Skeletal muscle satellite cell (primary cell): ENCODE data around the gene PPFIA1.
"Not testable (repeated sequence)": the region's sequence is repeated elsewhere in the genome, so short reads cannot be mapped to it uniquely, and the experiment has no call there.

ENCODE experiments used
- H3K27me3 ChIP-seq: 2 replicates; pipeline ENCODE4 v1.7.0; 2013; ENCODE audit warnings: low read length; ENCODE audit not compliant: control insufficient read depth, insufficient read depth
- H3K36me3 ChIP-seq: 2 replicates; pipeline ENCODE4 v1.7.0; 2013; ENCODE audit warnings: mild to moderate bottlenecking, control low read depth, low read length; ENCODE audit not compliant: insufficient read depth
- H3K4me1 ChIP-seq: 2 replicates; pipeline ENCODE4 v1.7.0; 2013; ENCODE audit warnings: low read length; ENCODE audit not compliant: control insufficient read depth, insufficient read depth
- H3K4me2 ChIP-seq: 2 replicates; pipeline ENCODE4 v1.7.0; 2013; ENCODE audit warnings: mild to moderate bottlenecking, low read length
- H3K4me3 ChIP-seq: 2 replicates; pipeline ENCODE4 v1.7.0; 2013; ENCODE audit warnings: low read length
- H3K9ac ChIP-seq: 2 replicates; pipeline ENCODE4 v1.7.0; 2013; ENCODE audit warnings: mild to moderate bottlenecking, low read depth, low read length, moderate library complexity
- H3K9me3 ChIP-seq: replicated peaks from 2 replicates; pipeline ENCODE4 v1.7.0; 2013; ENCODE audit warnings: mild to moderate bottlenecking, control low read depth, low read length

PPFIA1 gene

GRCh38 chr11:70383664-70384565 lies 113.4 kb downstream of the PPFIA1 start:
- no peak overlapping the region for H3K4me2 ChIP-seq
- no peak overlapping the region for H3K9ac ChIP-seq
- H3K9me3 ChIP-seq = no peaks in the 10 kb centered on the region
- peaks cover 40% of the 10 kb centered on the region for H3K36me3 ChIP-seq
- H3K4me3 ChIP-seq = no peak overlapping the region
- H3K27me3 ChIP-seq = no peaks in the 10 kb centered on the region
- H3K4me1 ChIP-seq = peaks cover 5% of the 10 kb centered on the region

GRCh38 chr11:70384566-70385152 lies 114.2 kb downstream of the PPFIA1 start:
- no peak overlapping the region for H3K4me2 ChIP-seq
- H3K4me1 ChIP-seq = peaks cover 5% of the 10 kb centered on the region
- no peak overlapping the region for H3K9ac ChIP-seq
- H3K4me3 ChIP-seq = no peak overlapping the region
- H3K36me3 ChIP-seq = peaks cover 37% of the 10 kb centered on the region
- no peaks in the 10 kb centered on the region for H3K27me3 ChIP-seq
- H3K9me3 ChIP-seq = no peaks in the 10 kb centered on the region

- no peaks in the 10 kb centered on the region for H3K9me3 ChIP-seq
- H3K4me3 ChIP-seq = no peak overlapping the region
- H3K27me3 ChIP-seq = no peaks in the 10 kb centered on the region
- no peak overlapping the region for H3K9ac ChIP-seq
- no peaks in the 10 kb centered on the region for H3K4me1 ChIP-seq
- no peak overlapping the region for H3K4me2 ChIP-seq
- H3K36me3 ChIP-seq = peaks cover 27% of the 10 kb centered on the region
Observed at GRCh38 chr11:70387564-70387963, 117.1 kb downstream of the PPFIA1 start.

DNA sequence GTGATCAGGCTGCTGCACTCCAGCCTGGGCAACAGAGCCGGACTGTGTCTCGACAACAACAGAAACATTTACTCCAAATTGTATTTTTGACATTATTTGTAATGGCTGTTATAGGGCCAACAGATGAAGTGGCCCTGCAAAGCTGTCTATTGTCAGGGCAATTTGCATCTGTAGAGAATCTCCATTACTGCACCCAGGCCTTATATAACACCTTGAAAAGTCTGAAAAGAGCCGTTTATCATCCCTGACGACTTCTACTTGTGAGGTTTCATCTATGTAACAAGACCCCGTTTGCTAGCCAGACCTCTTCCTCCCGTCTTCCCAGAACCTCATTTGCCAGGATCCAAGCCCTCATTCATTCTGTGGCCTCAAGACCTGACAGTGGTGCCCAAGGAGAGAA lies 118.7 kb downstream of the PPFIA1 start:
- Histone ChIP-seq H3K9ac (no peak overlapping the region), H3K4me1 (no peaks in the 10 kb centered on the region), H3K36me3 (peaks cover 15% of the 10 kb centered on the region), H3K9me3 (no peaks in the 10 kb centered on the region), H3K4me2 (no peak overlapping the region), H3K4me3 (no peak overlapping the region), H3K27me3 (no peaks in the 10 kb centered on the region)

GRCh38 chr11:70390882-70391281 lies 120.4 kb downstream of the PPFIA1 start:
- H3K36me3 ChIP-seq, H3K27me3 ChIP-seq, H3K9me3 ChIP-seq, H3K4me2 ChIP-seq, H3K4me1 ChIP-seq, H3K4me3 ChIP-seq, H3K9ac ChIP-seq: not testable (repeated sequence)

DNA sequence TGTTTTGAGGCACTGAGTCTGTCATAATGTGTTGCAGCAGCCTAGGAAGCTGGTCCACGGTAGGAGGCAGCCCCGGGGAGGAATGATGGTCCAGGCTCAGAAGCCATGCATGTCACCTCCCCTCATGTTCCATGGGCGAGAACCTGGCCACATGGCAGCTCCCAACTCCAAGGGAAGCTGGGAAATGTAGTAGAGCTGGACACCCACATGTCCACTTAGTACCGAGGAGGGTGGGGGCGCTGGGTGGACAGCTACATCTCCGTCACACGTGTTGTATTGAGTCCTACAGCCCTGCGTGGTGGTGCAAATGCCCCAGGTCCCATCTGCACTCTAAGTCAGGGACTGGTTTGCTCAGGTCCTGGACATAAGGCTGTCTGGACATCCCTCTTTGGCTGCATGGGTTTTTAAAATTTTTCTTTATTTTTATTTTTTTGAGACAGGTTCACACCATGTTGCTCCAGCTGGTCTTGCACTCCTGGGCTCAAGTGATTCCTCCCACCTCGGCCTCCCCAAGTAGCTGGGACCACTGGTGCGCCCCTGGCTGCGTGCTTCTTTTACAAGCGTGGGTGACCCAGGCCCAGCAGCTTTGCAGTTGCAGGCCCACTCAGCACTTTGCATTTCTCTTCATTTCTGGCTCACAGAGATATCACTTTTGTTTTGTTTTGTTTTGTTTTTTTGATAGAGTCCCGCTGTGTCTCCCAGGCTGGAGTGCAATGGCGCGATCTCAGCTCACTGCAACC lies 123.9 kb downstream of the PPFIA1 start:
- Histone ChIP-seq H3K4me3 (no peak overlapping the region), H3K9ac (no peak overlapping the region), H3K4me2 (no peak overlapping the region), H3K27me3 (no peaks in the 10 kb centered on the region), H3K36me3 (no peaks in the 10 kb centered on the region), H3K4me1 (peaks cover 10% of the 10 kb centered on the region), H3K9me3 (no peaks in the 10 kb centered on the region)

DNA sequence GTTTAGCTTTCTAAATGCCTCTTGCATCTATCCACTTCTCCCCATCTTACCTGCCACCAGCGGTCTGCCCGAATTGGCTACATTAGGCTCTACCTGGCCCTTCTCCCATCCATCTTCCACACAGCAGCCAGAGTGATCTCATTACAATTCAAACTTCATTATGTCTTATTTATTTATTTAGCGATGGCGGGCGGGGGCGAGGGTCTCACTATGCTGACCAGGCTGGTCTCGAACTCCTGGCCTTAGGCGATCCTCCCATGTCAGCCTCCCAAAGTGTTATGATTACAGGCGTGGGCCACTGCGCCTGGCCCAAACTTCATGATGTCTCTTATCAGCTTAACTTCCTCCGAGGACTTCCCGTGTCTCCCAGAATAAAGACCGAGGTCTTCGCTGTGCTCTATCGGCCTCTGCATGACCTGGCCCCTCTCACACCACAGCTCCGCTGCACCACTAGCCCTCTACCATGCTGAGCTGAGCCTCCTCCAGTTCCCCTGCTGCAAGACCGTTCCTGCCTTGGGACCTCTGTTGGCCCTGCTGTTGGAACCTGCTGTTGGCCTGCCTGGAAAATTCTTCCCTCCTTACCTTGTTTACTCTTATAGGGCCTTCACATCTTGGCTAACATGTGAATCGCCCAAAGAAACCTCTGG lies 127.0 kb downstream of the PPFIA1 start:
- peak overlapping the region; percentile 92 for H3K4me2 ChIP-seq
- peak overlapping the region; percentile 85 for H3K9ac ChIP-seq
- peaks cover 5% of the 10 kb centered on the region for H3K36me3 ChIP-seq
- peaks cover 25% of the 10 kb centered on the region for H3K4me1 ChIP-seq
- H3K9me3 ChIP-seq = no peaks in the 10 kb centered on the region
- H3K27me3 ChIP-seq = no peaks in the 10 kb centered on the region
- peak overlapping the region; percentile 76 for H3K4me3 ChIP-seq

DNA sequence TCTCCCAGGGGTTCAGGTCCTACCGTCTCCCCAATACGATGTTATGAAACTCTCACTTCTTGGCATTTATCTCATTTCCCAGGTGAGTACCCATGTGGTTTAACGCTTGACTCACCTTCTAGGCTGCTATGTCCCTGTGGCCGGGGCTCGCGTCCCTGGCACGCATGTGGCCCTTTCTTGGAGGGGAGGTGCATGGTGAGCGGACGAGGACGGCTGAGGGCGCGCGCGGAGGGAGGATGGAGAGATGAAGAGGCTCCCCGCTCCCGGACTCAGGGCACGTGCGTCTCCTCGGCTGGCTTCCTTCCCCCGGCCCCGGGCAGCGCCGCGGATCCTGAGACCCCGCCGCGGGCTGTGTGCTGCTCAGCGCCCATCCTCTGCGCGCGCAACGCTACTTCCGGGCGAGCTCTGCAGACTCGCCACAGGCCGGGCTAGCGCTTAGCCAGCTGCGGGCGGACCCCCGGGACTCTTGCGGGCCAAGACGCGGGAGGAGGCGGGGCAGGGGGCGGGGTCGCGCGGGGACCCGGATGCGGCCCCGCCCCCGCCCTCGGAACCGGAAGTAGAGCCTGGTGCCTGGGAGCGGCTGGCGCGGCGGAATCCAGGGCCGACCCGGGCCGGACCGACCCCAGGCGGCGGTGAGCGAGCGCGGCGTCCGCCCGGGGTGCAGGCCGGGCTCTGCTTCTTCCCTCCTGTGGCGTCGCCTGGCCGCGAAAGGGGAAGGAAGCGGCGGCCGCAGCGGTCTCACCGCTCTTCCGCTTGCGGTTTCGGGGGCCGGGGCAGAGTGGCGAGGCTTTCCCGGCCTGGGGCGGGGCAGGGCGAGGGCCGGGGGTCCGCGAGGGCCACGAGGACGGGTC lies 127.7 kb downstream of the PPFIA1 start, which contains the start of gene CTTN:
Gene CTTN, plus strand, starts transcription at position 547 of the 851 bp plus-strand sequence. CDS start 8,769 bp downstream, outside the sequence.
- Histone ChIP-seq H3K9me3 (no peaks in the 10 kb centered on the region), H3K4me1 (peaks cover 31% of the 10 kb centered on the region), H3K4me2 (peak within 1 kb of the TSS; percentile 92), H3K9ac (peak within 1 kb of the TSS; percentile 85), H3K27me3 (no peaks in the 10 kb centered on the region), H3K4me3 (peak within 1 kb of the TSS; percentile 76), H3K36me3 (peaks cover 5% of the 10 kb centered on the region)

GRCh38 chr11:70398834-70399680 lies 128.6 kb downstream of the PPFIA1 start:
- peak overlapping the region; percentile 92 for H3K4me2 ChIP-seq
- peaks cover 31% of the 10 kb centered on the region for H3K4me1 ChIP-seq
- H3K4me3 ChIP-seq = peak overlapping the region; percentile 76
- H3K9ac ChIP-seq = peak overlapping the region; percentile 85
- H3K36me3 ChIP-seq = peaks cover 5% of the 10 kb centered on the region
- H3K9me3 ChIP-seq = no peaks in the 10 kb centered on the region
- H3K27me3 ChIP-seq = no peaks in the 10 kb centered on the region

- peak overlapping the region; percentile 92 for H3K4me2 ChIP-seq
- no peaks in the 10 kb centered on the region for H3K27me3 ChIP-seq
- H3K36me3 ChIP-seq = peaks cover 5% of the 10 kb centered on the region
- no peaks in the 10 kb centered on the region for H3K9me3 ChIP-seq
- peak overlapping the region; percentile 85 for H3K9ac ChIP-seq
- H3K4me3 ChIP-seq = peak overlapping the region; percentile 76
- peaks cover 31% of the 10 kb centered on the region for H3K4me1 ChIP-seq
Observed at GRCh38 chr11:70399681-70400112, 129.2 kb downstream of the PPFIA1 start.
